Superior temporal gyrus (tissue), 1 donor: ENCODE measurements around the gene ITGAD.

Experiments
- DNase-seq: peaks from one replicate; pipeline ENCODE4 v3.0.0-alpha.2; 2016; ENCODE audit errors: extremely low spot score

ITGAD gene

DNA sequence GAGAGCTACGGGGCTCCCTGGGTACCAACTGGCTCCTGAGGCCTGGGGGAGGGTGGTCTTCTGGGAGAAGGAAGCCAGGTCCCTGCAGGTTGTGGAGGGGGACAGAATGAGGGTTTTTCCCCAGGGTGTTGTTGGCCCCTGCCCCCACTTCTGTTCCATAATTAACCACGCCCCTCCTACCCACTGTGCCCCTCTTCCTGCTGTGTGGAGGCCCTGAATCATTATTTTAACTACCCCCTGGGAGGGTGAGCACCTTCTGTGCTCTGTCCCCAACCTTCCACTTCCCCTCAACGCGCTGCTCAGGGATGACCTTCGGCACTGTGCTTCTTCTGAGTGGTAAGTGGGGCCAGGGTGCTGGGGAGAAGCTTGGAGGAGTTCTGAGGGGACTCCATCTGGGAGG is at the start of gene ITGAD:
Gene ITGAD, plus strand, starts transcription at position 280 of the 400 bp plus-strand sequence. Its CDS starts 26 bp downstream, at position 306.
- DNase-seq: no peak

GRCh38 chr16:31344712-31345111 is 48.4 kb upstream of the ITGAD start:
- no peak for DNase-seq

DNA sequence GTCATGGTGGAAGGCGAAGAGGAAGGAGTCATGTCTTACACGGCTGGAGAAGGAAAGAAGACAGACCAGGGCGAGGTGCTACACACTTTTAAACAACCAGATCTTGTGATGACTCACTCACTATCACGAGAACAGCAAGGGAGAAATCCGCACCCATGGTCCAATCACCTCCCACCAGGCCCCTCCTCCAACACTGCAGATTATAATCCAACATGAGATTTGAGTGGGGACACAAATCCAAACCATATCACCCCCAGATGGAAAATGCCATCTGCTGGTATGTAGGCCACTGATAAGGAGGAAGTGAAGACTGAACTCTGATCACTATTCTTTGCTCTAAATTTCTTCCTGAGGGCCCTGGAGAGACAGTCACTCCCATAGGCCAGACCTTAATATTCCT is 45.7 kb upstream of the ITGAD start:
- DNase-seq: no peak

- no peak for DNase-seq
Measured at GRCh38 chr16:31348579-31348978, 44.6 kb upstream of the ITGAD start.

GRCh38 chr16:31350275-31351005 is 42.7 kb upstream of the ITGAD start:
- no peak for DNase-seq

DNA sequence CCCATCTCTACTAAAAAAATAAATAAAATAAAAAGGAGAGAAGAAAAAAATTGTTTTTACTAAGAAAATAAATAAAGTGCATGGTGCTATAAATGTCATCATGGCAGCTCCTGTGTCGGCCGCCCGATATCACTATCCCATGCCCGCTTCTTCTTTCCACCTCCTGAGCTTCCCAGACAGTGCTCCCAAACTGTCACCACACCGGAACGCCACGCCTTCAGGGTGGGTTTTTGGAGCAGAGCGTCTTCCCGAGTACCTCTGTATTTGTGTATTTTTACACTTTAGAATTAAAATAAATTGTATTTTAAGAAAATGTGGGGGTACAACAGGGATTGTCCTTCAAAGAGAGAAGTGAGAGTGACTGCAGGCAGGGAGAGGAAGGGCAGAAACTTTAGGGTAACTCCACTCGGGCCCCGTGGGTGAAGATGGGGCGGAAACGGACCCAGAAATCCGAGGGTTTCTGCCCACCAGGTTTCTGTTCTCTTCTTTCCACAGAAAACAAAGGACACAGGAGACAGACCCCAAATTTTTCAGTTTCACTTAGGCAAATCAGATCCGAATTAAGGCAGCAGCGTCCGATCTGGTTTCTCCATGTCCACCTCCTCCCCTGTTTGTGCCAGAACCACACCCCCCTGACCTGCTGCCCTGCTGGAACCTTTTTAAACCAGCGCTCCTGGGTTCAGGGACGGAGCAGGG is 41.7 kb upstream of the ITGAD start:
- DNase-seq: no peak

DNA sequence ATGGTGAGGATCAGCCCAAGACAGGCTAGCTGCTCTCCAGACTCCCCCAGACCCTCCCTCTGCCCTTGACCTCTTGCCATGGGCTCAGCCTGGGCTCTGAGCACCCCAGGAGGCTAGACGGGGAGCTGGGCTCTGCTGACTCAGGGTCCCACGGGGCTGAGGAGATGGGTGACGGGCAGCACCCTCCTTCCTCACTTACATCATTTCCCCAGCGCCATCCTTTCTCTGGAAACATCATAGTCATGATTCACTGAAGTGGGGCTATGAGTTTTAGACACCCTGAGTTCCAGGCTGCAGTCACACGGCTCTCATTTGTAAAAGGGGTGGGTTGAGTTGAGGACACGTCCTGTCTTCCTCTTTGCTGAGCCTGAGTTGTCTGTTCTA is 41.2 kb upstream of the ITGAD start:
- DNase-seq: no peak

GRCh38 chr16:31352376-31353115 is 40.6 kb upstream of the ITGAD start:
- DNase-seq: no peak

GRCh38 chr16:31354394-31355291 is 38.5 kb upstream of the ITGAD start, which contains the start of gene ITGAX:
TSS of gene ITGAX (plus strand) at chr16:31355176. CDS start at chr16:31355255, 79 bp downstream.
- no peak for DNase-seq

GRCh38 chr16:31355431-31356100 is 37.6 kb upstream of the ITGAD start:
- DNase-seq: no peak

- DNase-seq: no peak
Measured at GRCh38 chr16:31356566-31357323, 36.4 kb upstream of the ITGAD start.

- no peak for DNase-seq
Measured at GRCh38 chr16:31357324-31358109, 35.6 kb upstream of the ITGAD start.

- DNase-seq: no peak
Measured at GRCh38 chr16:31360251-31360650, 32.9 kb upstream of the ITGAD start.

DNA sequence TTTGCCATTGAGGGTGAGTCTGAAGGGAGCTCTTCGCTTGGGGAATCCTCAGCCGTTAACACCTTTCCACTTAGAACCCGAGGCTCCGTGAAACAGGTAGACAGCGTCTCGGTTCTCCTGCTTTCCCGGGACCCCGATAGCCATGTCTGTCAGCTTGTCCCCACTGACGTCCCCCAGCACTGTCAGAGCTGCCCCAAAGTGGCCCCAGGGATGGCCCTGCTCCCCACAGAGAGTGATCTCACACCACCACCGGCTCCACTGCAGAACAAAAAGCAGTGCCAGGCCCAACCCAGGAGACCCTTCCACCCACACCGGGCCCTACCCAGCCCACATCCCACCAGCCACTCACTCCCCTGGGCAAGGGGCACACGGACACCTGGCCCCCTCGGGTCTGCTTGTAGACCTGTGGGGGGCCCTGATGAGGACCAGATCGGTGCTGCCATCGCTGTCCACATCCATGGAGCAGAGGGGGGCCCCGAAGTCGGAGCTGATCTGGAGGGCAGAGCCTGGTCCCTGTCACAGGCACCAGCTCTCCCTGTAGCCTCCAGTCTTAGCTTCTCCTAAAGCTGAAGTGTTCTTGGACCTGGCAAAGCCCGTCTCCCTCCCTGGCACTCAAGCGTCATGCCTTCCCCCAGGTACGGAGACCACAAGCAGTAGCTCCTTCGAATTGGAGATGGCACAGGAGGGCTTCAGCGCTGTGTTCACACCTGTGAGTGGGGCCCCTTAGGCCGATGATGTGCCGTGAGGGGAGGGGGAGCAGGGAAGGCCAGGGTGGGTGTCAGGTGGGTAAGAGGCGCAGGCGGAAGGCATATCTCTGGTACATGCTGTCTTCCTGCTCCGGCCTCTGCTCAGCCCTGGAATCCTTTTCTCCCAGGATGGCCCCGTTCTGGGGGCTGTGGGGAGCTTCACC is 31.7 kb upstream of the ITGAD start:
- DNase-seq: no peak

DNA sequence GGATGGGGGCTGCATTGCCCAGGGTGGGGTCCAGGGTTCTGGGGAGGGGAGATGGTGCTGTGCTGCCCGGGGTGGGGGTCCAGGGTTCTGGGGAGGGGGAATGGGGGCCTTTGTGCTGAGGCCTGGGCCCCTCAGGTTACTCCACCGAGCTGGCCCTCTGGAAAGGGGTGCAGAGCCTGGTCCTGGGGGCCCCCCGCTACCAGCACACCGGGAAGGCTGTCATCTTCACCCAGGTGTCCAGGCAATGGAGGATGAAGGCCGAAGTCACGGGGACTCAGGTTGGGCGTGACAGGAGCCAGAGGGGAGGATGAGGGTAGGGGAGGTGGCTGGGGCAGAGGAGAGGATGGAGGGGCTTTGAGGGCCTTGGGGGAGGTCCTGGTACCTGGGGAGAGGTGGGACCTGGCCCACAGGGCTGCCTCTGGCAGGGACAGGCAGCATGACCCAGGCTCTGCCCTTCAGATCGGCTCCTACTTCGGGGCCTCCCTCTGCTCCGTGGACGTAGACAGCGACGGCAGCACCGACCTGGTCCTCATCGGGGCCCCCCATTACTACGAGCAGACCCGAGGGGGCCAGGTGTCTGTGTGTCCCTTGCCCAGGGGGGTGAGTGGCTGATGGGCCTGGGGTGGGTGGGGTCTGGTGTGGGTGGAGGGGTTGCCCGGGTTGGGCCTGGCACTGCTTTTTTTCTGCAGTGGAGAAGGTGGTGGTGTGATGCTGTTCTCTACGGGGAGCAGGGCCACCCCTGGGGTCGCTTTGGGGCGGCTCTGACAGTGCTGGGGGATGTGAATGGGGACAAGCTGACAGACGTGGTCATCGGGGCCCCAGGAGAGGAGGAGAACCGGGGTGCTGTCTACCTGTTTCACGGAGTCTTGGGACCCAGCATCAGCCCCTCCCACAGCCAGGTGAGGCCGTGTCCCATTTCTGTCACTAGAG is 30.4 kb upstream of the ITGAD start:
- DNase-seq: no peak

DNA sequence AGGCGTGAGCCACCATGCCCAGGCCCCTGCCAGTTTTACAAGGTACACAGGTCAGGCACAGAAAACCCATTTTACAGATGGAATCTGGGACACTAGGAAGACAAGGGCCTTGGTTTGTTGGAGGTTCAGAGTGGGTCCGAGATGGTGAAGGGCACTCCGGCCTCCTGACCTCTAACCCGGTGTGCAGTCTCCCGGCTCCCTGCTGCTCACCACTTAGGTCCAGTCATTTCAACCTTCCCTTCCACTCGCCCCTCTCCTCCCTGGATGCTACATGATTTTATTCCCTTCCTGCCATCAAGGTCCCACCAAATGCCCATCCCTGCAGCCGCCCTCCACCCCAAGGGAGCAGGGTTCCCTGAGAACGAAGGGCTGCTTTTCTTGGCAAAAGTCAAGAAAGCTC is 29.4 kb upstream of the ITGAD start:
- DNase-seq: no peak

DNA sequence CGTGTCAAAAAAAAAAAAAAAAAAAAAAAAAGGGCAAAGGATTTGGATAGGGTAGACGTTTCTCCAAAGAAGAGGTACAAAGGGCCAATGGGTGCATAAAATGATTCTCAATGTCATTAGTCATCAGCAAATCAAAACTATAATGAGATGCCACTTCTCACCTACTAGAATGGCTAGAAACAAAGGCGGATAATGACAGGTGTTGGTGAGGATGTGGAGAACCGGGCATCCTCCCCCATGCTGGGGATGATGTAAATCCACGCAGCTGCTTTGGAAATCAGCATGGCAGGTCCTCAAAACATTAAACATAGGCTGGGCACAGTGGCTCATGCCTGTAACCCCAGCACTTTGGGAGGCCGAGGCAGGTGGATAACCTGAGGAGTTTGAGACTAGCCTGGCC is 28.7 kb upstream of the ITGAD start:
- DNase-seq: no peak
